Measurements from ENCODE around the gene PPARG. TPM values are rescaled to one million over a fixed set of nuclear protein-coding genes. Genes with fewer than 3 reads are reported as not detected.
"Not testable (repeated sequence)": the region's sequence is repeated elsewhere in the genome, so short reads cannot be mapped to it uniquely, and the experiment has no call there.

Gene PPARG
- polyA plus RNA-seq, 4 donors: 11.7 to 40.3 (median 30.6) TPM

DNA sequence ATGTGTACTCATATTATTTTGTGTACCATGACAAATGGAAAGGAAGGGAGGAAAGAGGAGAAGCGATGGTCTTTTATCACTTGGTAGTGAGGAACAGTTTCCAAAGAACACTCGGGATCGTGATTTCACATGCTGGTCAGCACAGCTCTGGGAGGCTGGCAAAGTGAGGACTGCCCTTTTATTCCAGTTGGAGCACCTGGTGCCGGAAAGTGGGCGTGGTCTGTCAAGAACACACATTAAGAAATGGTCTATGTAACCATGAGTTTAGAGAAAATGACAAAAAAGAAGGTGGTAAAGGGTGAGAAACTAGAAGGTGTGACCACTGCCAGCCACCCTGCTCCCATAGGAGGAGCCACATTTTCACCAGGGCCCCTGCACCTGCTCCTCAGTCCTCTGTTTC is 188.4 kb downstream of the PPARG start:
- 44 to 76% (median 66%) methylated on average over 5 of the region's 5 CpGs for WGBS, 3 donors
- no peaks in the 10 kb centered on the region for H3K27me3 ChIP-seq (ENCODE audit: control insufficient read depth in 3 of 3, insufficient read depth in 3 of 3, low read length in 3 of 3)
- H3K4me3 ChIP-seq (ENCODE audit: low read depth in 1 of 3, low read length in 3 of 3): no peak overlapping the region
- H3K9me3 ChIP-seq (ENCODE audit: control insufficient read depth in 2 of 2, insufficient read depth in 1 of 2, low read depth in 1 of 2, low read length in 1 of 2): no peaks in the 10 kb centered on the region
- no peaks in the 10 kb centered on the region for H3K36me3 ChIP-seq (ENCODE audit: control insufficient read depth in 3 of 3, insufficient read depth in 2 of 3, low read depth in 1 of 3, low read length in 3 of 3)
- FAIRE-seq (no peak), DNase-seq (no peak)
- H3K4me1 ChIP-seq (ENCODE audit: control insufficient read depth in 3 of 3, insufficient read depth in 2 of 3, low read depth in 1 of 3, low read length in 2 of 3): peaks cover 2 to 27% (median 3%) of the 10 kb centered on the region in 3 donors
- H3K27ac ChIP-seq (ENCODE audit: low read depth in 1 of 3, low read length in 2 of 3): no peak overlapping the region

DNA sequence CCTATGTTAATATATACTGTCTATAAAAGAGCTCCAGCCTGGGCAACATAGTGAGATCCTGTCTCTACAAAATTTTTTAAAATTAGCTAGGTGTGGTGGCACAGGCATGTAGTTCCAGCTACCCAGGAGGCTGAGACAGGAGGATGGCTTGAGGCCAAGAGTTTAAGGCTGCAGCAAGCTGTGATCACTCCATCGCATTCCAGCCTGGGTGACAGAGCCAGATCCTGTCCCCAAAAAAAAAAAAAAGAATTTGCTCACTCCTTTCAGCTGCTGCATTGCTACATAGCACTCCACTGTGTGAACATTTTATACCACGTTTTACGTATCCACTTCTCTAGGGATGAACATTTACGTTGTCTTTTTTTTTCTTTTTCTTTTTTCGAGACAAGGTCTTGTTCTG is 189.5 kb downstream of the PPARG start:
- DNase-seq: no peak
- Histone ChIP-seq H3K27ac (ENCODE audit: low read depth in 1 of 3, low read length in 2 of 3) (no peak overlapping the region), H3K9me3 (ENCODE audit: control insufficient read depth in 2 of 2, insufficient read depth in 1 of 2, low read depth in 1 of 2, low read length in 1 of 2) (no peaks in the 10 kb centered on the region), H3K36me3 (ENCODE audit: control insufficient read depth in 3 of 3, insufficient read depth in 2 of 3, low read depth in 1 of 3, low read length in 3 of 3) (no peaks in the 10 kb centered on the region), H3K27me3 (ENCODE audit: control insufficient read depth in 3 of 3, insufficient read depth in 3 of 3, low read length in 3 of 3) (no peaks in the 10 kb centered on the region), H3K4me1 (ENCODE audit: control insufficient read depth in 3 of 3, insufficient read depth in 2 of 3, low read depth in 1 of 3, low read length in 2 of 3) (peaks cover 2 to 36% (median 7%) of the 10 kb centered on the region in 3 donors), H3K4me3 (ENCODE audit: low read depth in 1 of 3, low read length in 3 of 3) (no peak overlapping the region)
- 74 to 83% (median 82%) methylated on average over 5 of the region's 5 CpGs for WGBS, 3 donors
- FAIRE-seq: no peak

DNA sequence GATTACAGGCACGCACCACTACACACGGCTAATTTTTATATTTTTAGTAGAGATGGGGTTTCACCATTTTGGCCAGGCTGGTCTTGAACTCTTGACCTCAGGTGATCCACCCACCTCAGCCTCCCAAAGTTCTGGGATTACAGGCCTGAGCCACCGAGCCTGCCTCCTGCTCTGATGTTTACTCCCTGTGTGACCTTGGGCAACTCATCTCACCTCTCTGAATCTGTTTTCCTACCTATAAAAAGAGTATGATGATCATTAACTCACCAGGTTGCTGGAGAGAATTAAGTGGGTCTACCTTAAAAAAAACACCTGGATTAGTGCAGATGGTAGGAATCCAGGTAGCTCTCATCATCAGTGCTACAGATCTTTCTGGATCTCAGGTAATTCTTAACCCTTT is 190.3 kb downstream of the PPARG start:
- WGBS, 3 donors: 60 to 81% (median 63%) methylated on average over 2 to 3 of the region's 3 CpGs
- H3K4me3 ChIP-seq (ENCODE audit: low read depth in 1 of 3, low read length in 3 of 3); FAIRE-seq; DNase-seq; H3K9me3 ChIP-seq (ENCODE audit: control insufficient read depth in 2 of 2, insufficient read depth in 1 of 2, low read depth in 1 of 2, low read length in 1 of 2); H3K27me3 ChIP-seq (ENCODE audit: control insufficient read depth in 3 of 3, insufficient read depth in 3 of 3, low read length in 3 of 3); H3K36me3 ChIP-seq (ENCODE audit: control insufficient read depth in 3 of 3, insufficient read depth in 2 of 3, low read depth in 1 of 3, low read length in 3 of 3): not testable (repeated sequence)
- Histone ChIP-seq H3K4me1 (ENCODE audit: control insufficient read depth in 3 of 3, insufficient read depth in 2 of 3, low read depth in 1 of 3, low read length in 2 of 3) (peaks cover 2 to 43% (median 10%) of the 10 kb centered on the region in 3 donors), H3K27ac (ENCODE audit: low read depth in 1 of 3, low read length in 2 of 3) (peak overlapping the region; percentile 13 to 38 (median 37))

DNA sequence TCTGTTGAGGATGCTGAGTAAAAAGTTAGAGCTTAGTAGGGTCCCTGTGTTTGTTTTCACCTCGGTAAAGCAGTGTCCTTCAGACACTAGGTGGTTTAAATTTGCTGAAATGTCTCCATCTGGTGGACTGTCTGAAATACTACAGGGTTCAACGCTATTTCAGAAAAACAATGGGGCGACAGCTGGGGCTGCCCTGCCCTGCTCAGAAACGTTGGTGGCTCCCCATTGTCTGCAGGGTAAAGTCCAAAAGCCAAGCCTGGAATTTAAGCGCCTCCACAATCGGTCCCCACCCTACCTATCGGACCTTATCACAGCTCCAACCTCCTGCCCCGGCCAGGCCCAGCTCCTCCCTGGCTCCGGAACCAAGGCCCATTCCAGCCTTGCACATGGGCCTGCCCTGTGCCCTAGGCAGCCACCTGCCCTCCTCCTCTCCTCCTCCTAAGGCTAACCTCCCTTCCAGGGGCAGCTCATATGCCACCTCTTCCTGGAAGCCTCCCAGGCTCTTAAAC is 191.1 kb downstream of the PPARG start:
- Histone ChIP-seq H3K36me3 (ENCODE audit: control insufficient read depth in 3 of 3, insufficient read depth in 2 of 3, low read depth in 1 of 3, low read length in 3 of 3) (no peaks in the 10 kb centered on the region), H3K4me3 (ENCODE audit: low read depth in 1 of 3, low read length in 3 of 3) (no peak overlapping the region), H3K9me3 (ENCODE audit: control insufficient read depth in 2 of 2, insufficient read depth in 1 of 2, low read depth in 1 of 2, low read length in 1 of 2) (no peaks in the 10 kb centered on the region), H3K4me1 (ENCODE audit: control insufficient read depth in 3 of 3, insufficient read depth in 2 of 3, low read depth in 1 of 3, low read length in 2 of 3) (peaks cover 2 to 44% (median 10%) of the 10 kb centered on the region in 3 donors), H3K27me3 (ENCODE audit: control insufficient read depth in 3 of 3, insufficient read depth in 3 of 3, low read length in 3 of 3) (no peaks in the 10 kb centered on the region), H3K27ac (ENCODE audit: low read depth in 1 of 3, low read length in 2 of 3) (peak overlapping the region; percentile 54 to 70 (median 65))
- FAIRE-seq: no peak
- peak; percentile 89 to 98 for DNase-seq
- 0 to 18% (median 13%) methylated on average over 8 to 9 of the region's 9 CpGs for WGBS, 3 donors

DNA sequence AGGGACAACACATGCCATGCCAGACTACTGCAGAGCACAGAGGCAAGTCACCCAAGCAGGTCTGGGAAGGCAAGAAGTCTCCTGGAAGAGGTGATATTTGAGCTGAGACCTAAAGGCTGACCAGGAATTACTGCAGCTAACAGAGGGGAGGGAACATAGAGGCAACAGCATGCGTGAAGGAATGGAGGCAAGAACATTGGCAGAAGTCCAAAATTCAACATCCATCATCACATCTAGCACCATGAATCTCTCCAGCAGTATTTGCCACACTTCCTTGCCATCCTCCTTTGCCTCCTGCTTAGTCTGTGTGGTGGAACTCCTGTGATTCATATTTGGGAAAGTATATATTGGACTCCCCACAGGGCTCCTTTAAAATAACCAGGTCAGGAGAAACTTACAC is 194.5 kb downstream of the PPARG start:
- H3K9me3 ChIP-seq (ENCODE audit: control insufficient read depth in 2 of 2, insufficient read depth in 1 of 2, low read depth in 1 of 2, low read length in 1 of 2): no peaks in the 10 kb centered on the region
- no peaks in the 10 kb centered on the region for H3K27me3 ChIP-seq (ENCODE audit: control insufficient read depth in 3 of 3, insufficient read depth in 3 of 3, low read length in 3 of 3)
- WGBS, 3 donors: 14 to 33% (median 23%) methylated on average over 1 of the region's 1 CpG
- peak overlapping the region in 2 of 3 donors; percentile 45 to 81 for H3K4me3 ChIP-seq (ENCODE audit: low read depth in 1 of 3, low read length in 3 of 3)
- FAIRE-seq: no peak
- peaks cover 0 to 3% (median 0%) of the 10 kb centered on the region in 3 donors for H3K36me3 ChIP-seq (ENCODE audit: control insufficient read depth in 3 of 3, insufficient read depth in 2 of 3, low read depth in 1 of 3, low read length in 3 of 3)
- H3K27ac ChIP-seq (ENCODE audit: low read depth in 1 of 3, low read length in 2 of 3): peak overlapping the region; percentile 66 to 86 (median 83)
- H3K4me1 ChIP-seq (ENCODE audit: control insufficient read depth in 3 of 3, insufficient read depth in 2 of 3, low read depth in 1 of 3, low read length in 2 of 3): peaks cover 2 to 49% (median 10%) of the 10 kb centered on the region in 3 donors
- peak in 1 of 2 donors; percentile 38 for DNase-seq

DNA sequence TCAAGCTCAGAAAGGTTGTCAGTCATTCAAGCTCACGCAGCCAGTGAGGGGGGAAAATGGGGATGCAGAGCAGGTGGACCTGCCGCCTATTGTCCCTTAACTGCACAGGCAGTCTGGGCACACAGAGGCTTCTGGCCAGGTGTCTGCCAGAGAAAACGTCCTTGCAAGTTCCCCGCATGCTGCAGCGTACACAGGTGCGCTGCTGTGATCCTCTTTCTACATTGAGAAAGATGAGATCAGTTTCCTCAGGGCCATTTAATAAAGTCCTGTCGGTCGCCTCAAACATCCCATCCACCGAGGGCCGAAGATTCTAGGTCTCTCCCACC is 195.0 kb downstream of the PPARG start:
- peak overlapping the region in 2 of 3 donors; percentile 45 to 81 for H3K4me3 ChIP-seq (ENCODE audit: low read depth in 1 of 3, low read length in 3 of 3)
- no peaks in the 10 kb centered on the region for H3K27me3 ChIP-seq (ENCODE audit: control insufficient read depth in 3 of 3, insufficient read depth in 3 of 3, low read length in 3 of 3)
- H3K27ac ChIP-seq (ENCODE audit: low read depth in 1 of 3, low read length in 2 of 3): peak overlapping the region; percentile 66 to 86 (median 83)
- no peak for DNase-seq
- H3K36me3 ChIP-seq (ENCODE audit: control insufficient read depth in 3 of 3, insufficient read depth in 2 of 3, low read depth in 1 of 3, low read length in 3 of 3): peaks cover 0 to 3% (median 0%) of the 10 kb centered on the region in 3 donors
- peaks cover 2 to 49% (median 10%) of the 10 kb centered on the region in 3 donors for H3K4me1 ChIP-seq (ENCODE audit: control insufficient read depth in 3 of 3, insufficient read depth in 2 of 3, low read depth in 1 of 3, low read length in 2 of 3)
- no peaks in the 10 kb centered on the region for H3K9me3 ChIP-seq (ENCODE audit: control insufficient read depth in 2 of 2, insufficient read depth in 1 of 2, low read depth in 1 of 2, low read length in 1 of 2)
- 2 to 4% (median 2%) methylated on average over 10 of the region's 10 CpGs for WGBS, 3 donors
- FAIRE-seq: no peak

Other genes with a start within 250 kb of the PPARG start
- 10 to 100 TPM in 1 of 4 donors, 1 to 10 TPM in 1, under 1 TPM in 2; 0.64 to 17.8 (median 2.3) TPM for gene TIMP4, start 130.2 kb upstream of the PPARG start, polyA plus RNA-seq
- gene TSEN2, start 195.4 kb downstream of the PPARG start, polyA plus RNA-seq: 10 to 100 TPM in 2 of 4 donors, 1 to 10 TPM in 2; 4.6 to 14.8 (median 8.5) TPM